Fibroblast of pulmonary artery (primary cell): ENCODE data around the gene EVA1C.

ENCODE experiments used
- DNase-seq: peaks from one replicate; pipeline ENCODE4 v3.0.0-alpha.2; 2010; ENCODE audit warnings: low read depth
- H3K4me3 ChIP-seq: replicated peaks from 2 replicates; pipeline ENCODE4 v1.5.1; 2011; ENCODE audit warnings: low read depth, mild to moderate bottlenecking, control low read depth, low read length, moderate library complexity
- TF ChIP-seq, protein P1 (sequence below): IDR thresholded peaks from 2 replicates; pipeline ENCODE4 v1.5.1; 2011; ENCODE audit warnings: mild to moderate bottlenecking, control low read depth, low read length, inconsistent platforms; ENCODE audit errors: missing control alignments

Gene EVA1C

DNA sequence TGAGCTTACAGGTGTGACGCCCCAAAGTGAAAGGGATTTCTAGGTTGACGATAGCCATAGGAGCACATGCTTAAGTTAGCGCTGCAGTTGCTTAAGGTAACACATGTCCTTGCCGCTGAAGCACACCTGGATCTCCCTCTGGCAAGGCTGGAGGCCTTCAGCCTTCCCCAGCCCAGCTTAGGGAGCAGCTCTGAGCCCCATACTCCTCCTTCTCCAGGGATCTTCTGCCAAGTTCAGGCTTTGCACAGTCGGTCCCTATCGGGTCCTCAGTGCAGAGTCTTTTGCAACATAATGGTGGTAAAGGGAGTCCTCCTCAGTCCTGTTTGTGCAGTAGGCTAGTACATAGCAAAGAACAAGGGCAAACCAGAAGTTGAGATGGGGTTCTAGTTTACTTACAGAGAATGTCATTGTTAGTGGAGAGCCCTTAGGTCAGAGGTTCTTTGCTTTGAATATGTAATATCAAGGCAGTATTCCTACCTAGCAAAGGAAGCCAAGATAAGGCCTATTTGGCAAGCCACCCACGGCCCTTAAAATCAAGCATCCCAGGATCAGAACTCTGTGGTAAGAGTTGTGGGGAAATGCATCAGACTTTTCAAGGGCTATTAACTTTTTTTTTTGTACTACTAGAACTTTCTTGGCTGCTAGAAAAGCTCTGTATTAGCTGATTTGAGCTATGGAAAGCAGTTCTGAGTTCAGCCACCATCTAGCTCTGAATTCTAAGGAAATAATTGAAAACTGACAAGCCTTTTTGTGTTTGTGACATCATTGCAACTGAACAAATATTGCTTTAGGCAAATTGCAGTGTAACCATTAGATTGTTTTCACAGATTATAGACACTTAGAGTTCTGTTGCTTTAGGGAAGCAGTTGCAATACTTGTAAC is 1.4 kb downstream of the EVA1C start:
- TF ChIP-seq, protein P1, sequence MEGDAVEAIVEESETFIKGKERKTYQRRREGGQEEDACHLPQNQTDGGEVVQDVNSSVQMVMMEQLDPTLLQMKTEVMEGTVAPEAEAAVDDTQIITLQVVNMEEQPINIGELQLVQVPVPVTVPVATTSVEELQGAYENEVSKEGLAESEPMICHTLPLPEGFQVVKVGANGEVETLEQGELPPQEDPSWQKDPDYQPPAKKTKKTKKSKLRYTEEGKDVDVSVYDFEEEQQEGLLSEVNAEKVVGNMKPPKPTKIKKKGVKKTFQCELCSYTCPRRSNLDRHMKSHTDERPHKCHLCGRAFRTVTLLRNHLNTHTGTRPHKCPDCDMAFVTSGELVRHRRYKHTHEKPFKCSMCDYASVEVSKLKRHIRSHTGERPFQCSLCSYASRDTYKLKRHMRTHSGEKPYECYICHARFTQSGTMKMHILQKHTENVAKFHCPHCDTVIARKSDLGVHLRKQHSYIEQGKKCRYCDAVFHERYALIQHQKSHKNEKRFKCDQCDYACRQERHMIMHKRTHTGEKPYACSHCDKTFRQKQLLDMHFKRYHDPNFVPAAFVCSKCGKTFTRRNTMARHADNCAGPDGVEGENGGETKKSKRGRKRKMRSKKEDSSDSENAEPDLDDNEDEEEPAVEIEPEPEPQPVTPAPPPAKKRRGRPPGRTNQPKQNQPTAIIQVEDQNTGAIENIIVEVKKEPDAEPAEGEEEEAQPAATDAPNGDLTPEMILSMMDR, result no peak
- peak; percentile 76 for DNase-seq
- H3K4me3 ChIP-seq, result peak overlapping the region; percentile 80

DNA sequence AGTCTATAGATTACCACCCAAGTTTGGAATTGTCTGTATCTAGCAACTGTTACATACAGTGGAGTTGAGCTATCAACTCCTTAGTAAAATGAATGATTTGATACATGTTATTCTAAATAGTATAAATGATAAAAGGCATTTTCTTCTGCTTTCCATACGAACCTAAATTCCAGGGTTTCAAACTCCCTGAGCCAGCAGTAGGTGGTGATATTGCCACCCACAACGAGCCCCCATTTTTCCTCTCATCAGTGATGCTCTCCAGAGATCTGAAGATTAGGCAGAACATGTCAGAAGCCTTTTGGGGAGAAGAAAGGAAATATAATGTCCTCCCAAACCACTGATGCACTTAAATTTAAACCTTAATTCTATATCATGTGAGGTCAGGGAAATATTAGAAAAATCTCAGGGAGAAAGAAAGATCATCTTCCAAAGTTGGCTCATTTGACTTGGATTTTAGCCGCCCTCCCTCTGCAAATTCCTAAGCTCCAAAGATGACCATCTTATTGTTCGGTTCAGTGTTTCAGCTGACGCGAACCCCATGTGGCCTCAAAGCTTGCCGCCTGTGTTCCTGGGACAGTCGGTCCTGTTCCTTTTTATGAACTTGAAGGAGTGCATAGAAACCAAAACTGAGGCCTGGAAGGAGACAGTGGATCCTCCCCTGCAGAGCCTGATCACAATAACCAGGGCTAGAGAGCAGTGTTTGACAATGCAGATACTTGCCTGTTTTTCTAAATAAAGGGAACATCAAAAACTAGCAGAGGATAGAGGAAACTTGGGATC is 2.3 kb downstream of the EVA1C start:
- TF ChIP-seq, protein P1, result peak; percentile 51
- peak overlapping the region; percentile 80 for H3K4me3 ChIP-seq
- peak; percentile 68 for DNase-seq

DNA sequence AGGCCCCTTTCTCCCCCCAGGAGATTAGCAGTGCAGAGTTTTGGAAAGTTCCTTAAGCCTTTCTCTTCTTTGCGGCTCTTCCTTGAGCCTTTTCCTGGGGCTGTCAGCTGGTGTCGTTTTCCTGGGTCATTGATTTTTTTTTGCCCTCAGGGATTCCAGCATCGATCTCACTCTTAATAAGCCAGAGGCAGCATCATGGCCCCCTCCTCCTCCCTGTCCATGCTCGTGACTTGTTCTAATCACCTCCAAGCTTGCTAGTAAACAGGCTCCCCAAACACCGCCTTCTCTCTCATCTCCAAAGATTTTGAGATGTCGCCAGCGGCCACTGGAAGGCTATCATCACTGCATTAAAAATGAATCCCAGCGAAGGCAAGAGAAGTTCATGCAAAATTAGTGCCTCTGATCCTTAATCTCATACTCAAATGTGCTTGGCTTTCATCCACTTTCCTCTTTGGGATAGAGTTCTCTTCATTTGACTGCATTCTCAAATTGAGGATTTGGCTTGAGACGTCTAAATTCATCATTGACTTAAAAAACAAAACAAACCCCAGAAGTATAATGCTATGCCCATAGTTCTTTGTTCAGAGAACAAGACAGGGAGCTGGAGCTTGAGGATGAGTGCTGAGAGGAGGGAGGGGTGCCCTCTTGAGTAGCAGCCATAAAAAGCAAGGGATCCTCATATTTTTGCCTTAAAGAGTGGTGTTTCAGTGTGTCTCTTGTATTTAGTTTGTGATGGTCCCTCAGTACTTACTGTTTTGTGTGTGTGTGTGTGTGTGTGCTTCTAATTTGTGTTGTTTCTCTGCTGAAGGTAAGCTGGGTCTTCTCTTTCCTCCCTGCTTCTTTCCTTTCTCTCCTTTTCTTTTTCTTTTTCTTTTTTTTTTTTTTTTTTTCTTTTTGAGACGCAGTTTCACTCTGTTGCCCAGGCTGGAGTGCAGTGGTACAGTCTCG is 3.2 kb downstream of the EVA1C start:
- peak overlapping the region; percentile 80 for H3K4me3 ChIP-seq
- no peak for DNase-seq
- TF ChIP-seq, protein P1, result no peak

DNA sequence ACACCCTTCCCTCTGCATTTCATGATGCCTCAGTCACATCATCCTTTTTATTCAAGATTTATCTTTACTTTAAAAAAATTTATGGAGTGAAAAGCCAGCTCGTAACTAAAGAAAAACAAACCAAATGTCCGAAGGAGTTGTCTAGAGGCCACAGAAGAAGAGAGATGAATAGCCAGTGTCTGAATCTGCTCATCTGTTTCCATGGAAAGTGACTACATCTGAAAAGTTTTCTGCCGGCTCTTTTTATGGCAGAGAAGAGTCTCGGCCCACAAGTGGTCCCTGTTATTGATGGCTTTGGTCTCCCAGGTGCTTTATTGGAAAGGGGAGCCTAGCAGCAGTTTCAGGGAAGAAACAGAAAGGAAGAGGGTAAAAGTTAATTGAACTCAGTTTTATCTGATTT is 5.6 kb downstream of the EVA1C start:
- TF ChIP-seq, protein P1, result no peak
- no peak overlapping the region for H3K4me3 ChIP-seq
- no peak for DNase-seq

DNA sequence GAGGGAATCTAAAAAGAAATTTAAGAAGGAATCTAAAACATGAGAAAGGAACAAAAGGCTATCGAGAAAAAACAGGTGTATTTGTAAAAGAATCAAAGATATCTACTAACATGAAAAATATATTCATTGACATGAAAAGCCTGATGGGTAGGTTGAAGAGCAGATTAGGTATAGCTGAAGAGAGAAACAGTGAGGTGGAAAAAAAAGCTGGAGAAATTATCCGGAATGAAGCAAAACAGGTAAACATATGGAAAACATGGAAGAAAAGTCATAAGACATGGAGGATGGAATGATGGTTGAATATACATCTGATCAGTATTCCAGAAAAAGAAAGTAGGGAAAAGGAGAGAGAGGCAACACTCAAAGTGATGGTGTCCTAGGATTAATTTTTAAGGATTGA is 9.6 kb downstream of the EVA1C start:
- no peak for DNase-seq
- H3K4me3 ChIP-seq, result no peak overlapping the region
- TF ChIP-seq, protein P1, result no peak
